CD4-positive, CD25-positive, alpha-beta regulatory T cell (primary cell): ENCODE measurements around the gene WNK4. TPM values are rescaled to one million over a fixed set of nuclear protein-coding genes. Genes with fewer than 3 reads are reported as not detected.

Source experiments
- ATAC-seq, 2 donors: fragments of 150-1000 bp; cut with Tn5 transposase; one replicate each; pipeline ENCODE4 v1.10.0; 2021; ENCODE audit warnings: low read depth in 2 of 2, moderate number of reproducible peaks in 2 of 2, moderate library complexity in 1 of 2
- DNase-seq, 3 donors: peaks; one replicate each; pipeline versions ENCODE4 v3.0.0 to v3.0.0-alpha.2; 2012 to 2022; ENCODE audit warnings: mixed read lengths in 1 of 3
- H3K27ac ChIP-seq: one replicate; pipeline ENCODE4 v1.7.0; 2013; ENCODE audit warnings: mild to moderate bottlenecking, low read length; ENCODE audit not compliant: insufficient read depth, poor library complexity, severe bottlenecking
- H3K27me3 ChIP-seq: one replicate; pipeline ENCODE4 v1.7.0; 2013; ENCODE audit warnings: low read length; ENCODE audit not compliant: control insufficient read depth, insufficient read depth
- H3K36me3 ChIP-seq: one replicate; pipeline ENCODE4 v1.7.0; 2013; ENCODE audit warnings: mild to moderate bottlenecking, low read length, moderate library complexity; ENCODE audit not compliant: control insufficient read depth, insufficient read depth
- H3K4me1 ChIP-seq: 2 replicates; pipeline ENCODE4 v1.7.0; 2013; ENCODE audit warnings: mild to moderate bottlenecking, low read length; ENCODE audit not compliant: insufficient read depth, control insufficient read depth, poor library complexity, severe bottlenecking
- H3K4me3 ChIP-seq: one replicate; pipeline ENCODE4 v1.7.0; 2013; ENCODE audit warnings: low read depth, mild to moderate bottlenecking, low read length, moderate library complexity
- H3K9me3 ChIP-seq, 2 experiments: 1 replicate in 1 of 2; 2 replicates in 1 of 2; pipeline ENCODE4 v1.7.0; 2013; ENCODE audit warnings: low read length in 2 of 2, mild to moderate bottlenecking in 1 of 2, moderate library complexity in 1 of 2; ENCODE audit not compliant: control insufficient read depth in 2 of 2
- H3K27ac Mint-ChIP-seq, 3 donors: one replicate each; pipeline ENCODE4 v1.8.0; 2020 to 2022; ENCODE audit warnings: mild to moderate bottlenecking in 3 of 3, mixed read lengths in 3 of 3, moderate library complexity in 2 of 3
- H3K27me3 Mint-ChIP-seq: one replicate; pipeline ENCODE4 v1.8.0; 2022; ENCODE audit warnings: mild to moderate bottlenecking, mixed read lengths
- H3K36me3 Mint-ChIP-seq: one replicate; pipeline ENCODE4 v1.8.0; 2020; ENCODE audit warnings: mixed read lengths
- H3K4me1 Mint-ChIP-seq, 4 donors: one replicate each; pipeline ENCODE4 v1.8.0; 2020 to 2022; ENCODE audit warnings: mixed read lengths in 4 of 4, mild to moderate bottlenecking in 1 of 4
- H3K4me3 Mint-ChIP-seq, 4 donors: one replicate each; pipeline ENCODE4 v1.8.0; 2020 to 2022; ENCODE audit warnings: mild to moderate bottlenecking in 4 of 4, mixed read lengths in 4 of 4, moderate library complexity in 3 of 4
- H3K9me3 Mint-ChIP-seq, 7 donors: one replicate each; pipeline ENCODE4 v1.8.0; 2020 to 2022; ENCODE audit warnings: mixed read lengths in 7 of 7, mild to moderate bottlenecking in 3 of 7, moderate library complexity in 2 of 7
- polyA plus RNA-seq, 4 donors: library from polyadenylated mRNA; unstranded; fragments of 300-500 nt; fragmentation: Illumina TruSeq; gene quantifications; one replicate each; pipeline ENCODE4 v1.2.3, GENCODE V29; 2021
- total RNA-seq: library from RNA; stranded (reverse); gene quantifications from one replicate; pipeline ENCODE4 v1.2.3, GENCODE V29; 2022

Gene WNK4
- total and polyA plus RNA-seq, 5 donors from 2014 or later: 0.09 TPM; not detected in 4

GRCh38 chr17:42818379-42818778, 38.0 kb downstream of the WNK4 start:
- DNase-seq (no peak), ATAC-seq (no peak)
- Histone ChIP-seq H3K4me1 (peaks cover 8% of the 10 kb centered on the region), H3K9me3 (no peaks in the 10 kb centered on the region), H3K27me3 (no peaks in the 10 kb centered on the region), H3K4me3 (no peak overlapping the region), H3K27ac (no peak overlapping the region), H3K36me3 (peaks cover 76% of the 10 kb centered on the region)
- no peaks in the 10 kb centered on the region for H3K9me3 Mint-ChIP-seq
- H3K36me3 Mint-ChIP-seq: peaks cover 46% of the 10 kb centered on the region
- H3K27me3 Mint-ChIP-seq: no peaks in the 10 kb centered on the region
- no peak overlapping the region for H3K4me3 Mint-ChIP-seq
- peaks cover 8 to 38% (median 15%) of the 10 kb centered on the region in 4 donors for H3K4me1 Mint-ChIP-seq
- H3K27ac Mint-ChIP-seq: no peak overlapping the region

- peak; percentile 49 to 75 (median 50) for DNase-seq
- peaks cover 12% of the 10 kb centered on the region for H3K4me1 ChIP-seq
- Mint-ChIP-seq H3K9me3 (peaks cover 0 to 1% (median 0%) of the 10 kb centered on the region in 7 donors), H3K27ac (peak overlapping the region in 2 of 3 donors; percentile 11 to 42), H3K36me3 (peaks cover 31% of the 10 kb centered on the region), H3K4me3 (peak overlapping the region in 2 of 4 donors; percentile 11 to 73), H3K4me1 (peaks cover 8 to 47% (median 19%) of the 10 kb centered on the region in 4 donors), H3K27me3 (peaks cover 5% of the 10 kb centered on the region)
- H3K9me3 ChIP-seq: no peaks in the 10 kb centered on the region
- H3K27ac ChIP-seq: no peak overlapping the region
- peaks cover 59% of the 10 kb centered on the region for H3K36me3 ChIP-seq
- no peaks in the 10 kb centered on the region for H3K27me3 ChIP-seq
- no peak overlapping the region for H3K4me3 ChIP-seq
- ATAC-seq: no peak
Measured at GRCh38 chr17:42819939-42820535, 39.6 kb downstream of the WNK4 start.

- H3K27me3 Mint-ChIP-seq: peaks cover 5% of the 10 kb centered on the region
- H3K9me3 ChIP-seq: no peaks in the 10 kb centered on the region
- no peak overlapping the region for H3K27ac Mint-ChIP-seq
- peak overlapping the region in 3 of 4 donors; percentile 43 to 67 (median 56) for H3K4me3 Mint-ChIP-seq
- no peak overlapping the region for H3K27ac ChIP-seq
- peaks cover 12% of the 10 kb centered on the region for H3K4me1 ChIP-seq
- peaks cover 8 to 49% (median 19%) of the 10 kb centered on the region in 4 donors for H3K4me1 Mint-ChIP-seq
- peaks cover 0 to 1% (median 0%) of the 10 kb centered on the region in 7 donors for H3K9me3 Mint-ChIP-seq
- H3K27me3 ChIP-seq: no peaks in the 10 kb centered on the region
- H3K36me3 Mint-ChIP-seq: peaks cover 26% of the 10 kb centered on the region
- DNase-seq (no peak), ATAC-seq (no peak)
- no peak overlapping the region for H3K4me3 ChIP-seq
- peaks cover 48% of the 10 kb centered on the region for H3K36me3 ChIP-seq
Measured at GRCh38 chr17:42821176-42821575, 40.8 kb downstream of the WNK4 start.

- no peak for DNase-seq
- H3K27me3 ChIP-seq: peaks cover 3% of the 10 kb centered on the region
- H3K27ac ChIP-seq: no peak overlapping the region
- H3K4me1 Mint-ChIP-seq: peaks cover 2 to 29% (median 8%) of the 10 kb centered on the region in 4 donors
- H3K27me3 Mint-ChIP-seq: peaks cover 24% of the 10 kb centered on the region
- H3K36me3 ChIP-seq: no peaks in the 10 kb centered on the region
- H3K36me3 Mint-ChIP-seq: peaks cover 3% of the 10 kb centered on the region
- no peaks in the 10 kb centered on the region for H3K9me3 ChIP-seq
- peaks cover 0 to 1% (median 0%) of the 10 kb centered on the region in 7 donors for H3K9me3 Mint-ChIP-seq
- H3K4me1 ChIP-seq: peaks cover 12% of the 10 kb centered on the region
- H3K4me3 Mint-ChIP-seq: no peak overlapping the region
- no peak for ATAC-seq
- H3K27ac Mint-ChIP-seq: no peak overlapping the region
- H3K4me3 ChIP-seq: no peak overlapping the region
Measured at GRCh38 chr17:42827472-42827871, 47.1 kb downstream of the WNK4 start.

- Histone ChIP-seq H3K4me1 (peaks cover 13% of the 10 kb centered on the region), H3K9me3 (no peaks in the 10 kb centered on the region), H3K27ac (no peak overlapping the region), H3K4me3 (no peak overlapping the region), H3K36me3 (peaks cover 5% of the 10 kb centered on the region), H3K27me3 (peaks cover 3% of the 10 kb centered on the region)
- no peak for ATAC-seq
- no peak for DNase-seq
- Mint-ChIP-seq H3K4me3 (peak overlapping the region in 3 of 4 donors; percentile 9 to 99 (median 75)), H3K9me3 (peaks cover 0 to 3% (median 0%) of the 10 kb centered on the region in 7 donors), H3K27me3 (peaks cover 19% of the 10 kb centered on the region), H3K27ac (peak overlapping the region in 2 of 3 donors; percentile 45 to 81), H3K36me3 (peaks cover 3% of the 10 kb centered on the region), H3K4me1 (peaks cover 8 to 29% (median 14%) of the 10 kb centered on the region in 4 donors)
Measured at GRCh38 chr17:42830971-42831370, 50.6 kb downstream of the WNK4 start.

- ATAC-seq: peak; percentile 3 to 5
Measured at GRCh38 chr17:42832213-42832933, 52.0 kb downstream of the WNK4 start.

GRCh38 chr17:42832934-42833766, 52.7 kb downstream of the WNK4 start, which contains the start of gene PSME3:
TSS of gene PSME3 (plus strand) at chr17:42833397. CDS start at chr17:42833632, 235 bp downstream.
- Histone ChIP-seq H3K27ac (peak within 1 kb of the TSS; percentile 94), H3K9me3 (no peaks in the 10 kb centered on the region), H3K27me3 (no peaks in the 10 kb centered on the region), H3K4me1 (peaks cover 13% of the 10 kb centered on the region), H3K4me3 (peak within 1 kb of the TSS; percentile 97), H3K36me3 (peaks cover 18% of the 10 kb centered on the region)
- Mint-ChIP-seq H3K9me3 (peaks cover 0 to 3% (median 0%) of the 10 kb centered on the region in 7 donors), H3K4me1 (peaks cover 8 to 29% (median 18%) of the 10 kb centered on the region in 4 donors), H3K36me3 (peaks cover 12% of the 10 kb centered on the region), H3K27ac (peak within 1 kb of the TSS; percentile 97 to 99 (median 98)), H3K27me3 (peaks cover 10% of the 10 kb centered on the region), H3K4me3 (peak within 1 kb of the TSS; percentile 95 to 99 (median 98))
- ATAC-seq: peak; percentile 88 to 91
- DNase-seq: peak; percentile 88 to 94 (median 90)

More at GRCh38 chr17:42832213-42832933, 52.0 kb downstream of the WNK4 start:
- peaks cover 10% of the 10 kb centered on the region for H3K36me3 ChIP-seq
- H3K9me3 Mint-ChIP-seq: peaks cover 0 to 3% (median 0%) of the 10 kb centered on the region in 7 donors
- peaks cover 13% of the 10 kb centered on the region for H3K4me1 ChIP-seq
- no peaks in the 10 kb centered on the region for H3K27me3 ChIP-seq
- peak overlapping the region; percentile 94 for H3K27ac ChIP-seq
- peak overlapping the region; percentile 95 to 99 (median 98) for H3K4me3 Mint-ChIP-seq
- peaks cover 7% of the 10 kb centered on the region for H3K36me3 Mint-ChIP-seq
- peak overlapping the region; percentile 97 to 99 (median 98) for H3K27ac Mint-ChIP-seq
- peak overlapping the region; percentile 97 for H3K4me3 ChIP-seq
- no peaks in the 10 kb centered on the region for H3K9me3 ChIP-seq
- H3K4me1 Mint-ChIP-seq: peaks cover 8 to 29% (median 14%) of the 10 kb centered on the region in 4 donors
- no peak for DNase-seq
- H3K27me3 Mint-ChIP-seq: peaks cover 14% of the 10 kb centered on the region
